ENCODE data around the gene SLC6A3.

Gene SLC6A3

DNA sequence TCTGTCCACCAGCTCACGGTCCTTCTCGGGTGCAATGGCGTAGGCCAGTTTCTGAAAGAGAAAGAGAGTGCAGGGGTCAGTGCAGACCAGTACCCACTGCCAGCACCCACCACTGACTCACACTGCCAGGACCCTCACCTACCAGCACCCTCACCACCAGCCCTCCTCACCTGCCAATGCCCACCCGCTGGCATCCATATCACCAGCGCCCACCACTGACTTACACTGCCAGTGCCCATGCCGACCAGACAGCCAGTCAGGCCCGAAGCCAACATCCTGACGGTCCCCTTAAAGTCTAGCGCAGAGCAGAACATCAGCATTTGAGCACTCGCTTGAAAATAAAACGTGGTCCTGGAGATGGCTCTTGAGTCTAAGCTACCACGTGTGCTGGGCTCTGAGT lies 44.3 kb downstream of the SLC6A3 start:
- H3K9me3 ChIP-seq (ENCODE audit: control insufficient read depth, insufficient read depth, low read depth, low read length), result no peaks in the 10 kb centered on the region
- peaks cover 9% of the 10 kb centered on the region; the same call in 1 of the 2 replicates for H3K27me3 ChIP-seq (ENCODE audit: control insufficient read depth, insufficient read depth, low read length)
- no peak overlapping the region for H3K4me3 ChIP-seq (ENCODE audit: low read depth, low read length)
- H3K9ac ChIP-seq (ENCODE audit: low read length), result no peak overlapping the region
- H3K4me1 ChIP-seq (ENCODE audit: control insufficient read depth, insufficient read depth, low read length), result no peaks in the 10 kb centered on the region
- no peak overlapping the region for H3K27ac ChIP-seq (ENCODE audit: low read depth, low read length)
- no peaks in the 10 kb centered on the region for H3K36me3 ChIP-seq (ENCODE audit: control insufficient read depth, insufficient read depth, low read length)

DNA sequence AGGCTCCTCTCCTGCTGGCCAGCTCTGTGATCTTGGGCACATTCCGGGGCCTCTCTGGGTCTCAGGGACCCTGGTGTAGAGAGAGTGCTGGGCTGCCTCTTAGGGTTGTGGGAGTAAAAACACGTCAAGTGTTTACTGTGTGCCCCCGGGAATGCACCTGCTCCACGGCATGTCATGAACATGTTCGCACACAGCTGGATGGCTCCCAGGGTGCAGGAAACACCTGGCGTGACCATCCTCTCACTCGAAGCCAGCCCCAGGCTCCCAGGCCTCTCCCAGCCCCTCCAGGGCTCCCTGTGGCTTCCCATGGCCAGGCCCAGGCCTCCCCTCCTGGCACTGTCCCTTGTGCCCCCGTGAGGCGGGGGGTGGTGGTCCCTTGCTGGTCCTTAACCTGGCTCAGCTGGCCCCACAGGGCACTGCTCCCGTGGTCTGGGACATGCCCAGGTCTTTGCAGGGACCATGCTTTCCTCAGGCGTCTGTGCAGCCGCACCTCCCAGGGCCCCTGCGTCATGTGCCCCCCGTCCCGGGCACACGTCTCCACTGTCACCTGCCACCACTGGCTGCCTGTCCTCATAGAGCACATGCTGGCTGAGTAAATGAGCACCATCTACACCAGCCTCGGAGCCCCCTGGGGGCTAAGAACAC lies 44.9 kb downstream of the SLC6A3 start:
- H3K4me3 ChIP-seq (ENCODE audit: low read depth, low read length), result no peak overlapping the region
- no peak overlapping the region for H3K9ac ChIP-seq (ENCODE audit: low read length)
- H3K27me3 ChIP-seq (ENCODE audit: control insufficient read depth, insufficient read depth, low read length), result peaks cover 10% of the 10 kb centered on the region; the same call in 1 of the 2 replicates
- H3K4me1 ChIP-seq (ENCODE audit: control insufficient read depth, insufficient read depth, low read length), result no peaks in the 10 kb centered on the region
- no peaks in the 10 kb centered on the region for H3K9me3 ChIP-seq (ENCODE audit: control insufficient read depth, insufficient read depth, low read depth, low read length)
- H3K27ac ChIP-seq (ENCODE audit: low read depth, low read length), result no peak overlapping the region
- H3K36me3 ChIP-seq (ENCODE audit: control insufficient read depth, insufficient read depth, low read length), result no peaks in the 10 kb centered on the region

DNA sequence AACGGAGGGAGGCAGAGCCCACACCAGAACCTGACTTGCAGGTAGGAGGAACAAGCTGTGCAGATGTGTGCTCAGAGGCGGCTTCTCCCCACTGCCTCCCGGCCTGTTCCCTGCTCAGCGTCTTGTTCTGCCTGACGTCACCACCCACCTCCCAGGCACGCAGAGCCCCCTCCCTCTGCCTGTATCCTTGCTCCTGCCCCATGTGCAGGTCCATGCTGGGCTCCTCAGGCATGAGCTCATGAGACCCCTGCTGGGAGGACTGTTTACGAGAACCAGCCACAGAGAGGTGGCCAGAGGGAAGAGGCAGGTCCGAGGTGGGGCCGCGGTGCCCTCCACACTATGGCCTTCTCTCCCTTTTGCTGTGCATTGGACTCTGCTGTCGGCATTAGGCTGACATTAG lies 45.5 kb downstream of the SLC6A3 start:
- H3K9me3 ChIP-seq (ENCODE audit: control insufficient read depth, insufficient read depth, low read depth, low read length), result no peaks in the 10 kb centered on the region

DNA sequence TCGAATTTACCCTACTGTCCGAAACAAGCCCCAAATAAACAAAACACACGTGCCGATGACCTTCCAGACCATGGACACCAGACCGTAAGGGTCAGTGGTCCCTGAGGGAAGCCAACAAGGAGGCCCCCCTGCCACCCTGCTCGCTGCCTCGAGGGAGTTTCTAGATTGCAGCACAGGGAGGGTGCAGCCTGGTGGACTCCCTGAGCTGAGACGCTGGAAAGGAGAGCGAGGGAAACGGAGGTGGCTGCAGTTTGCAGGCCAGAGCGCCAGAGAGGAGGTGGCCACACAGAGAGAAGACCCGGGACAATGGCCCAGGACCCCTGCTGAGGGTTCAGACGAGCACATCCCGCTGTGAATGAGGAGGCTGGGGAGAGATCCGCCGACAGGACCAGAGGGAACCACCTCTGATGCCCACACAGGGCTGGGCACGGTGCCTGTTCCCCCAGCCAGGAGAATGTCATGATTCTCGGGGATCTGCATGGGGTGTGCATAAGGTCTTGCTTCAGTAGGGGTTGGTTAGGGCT lies 48.9 kb downstream of the SLC6A3 start:
- H3K27me3 ChIP-seq (ENCODE audit: control insufficient read depth, insufficient read depth, low read length), result peaks cover 34% of the 10 kb centered on the region; the same call in 1 of the 2 replicates
- no peak overlapping the region for H3K4me3 ChIP-seq (ENCODE audit: low read depth, low read length)
- H3K9me3 ChIP-seq (ENCODE audit: control insufficient read depth, insufficient read depth, low read depth, low read length), result no peaks in the 10 kb centered on the region
- H3K27ac ChIP-seq (ENCODE audit: low read depth, low read length), result no peak overlapping the region
- no peak overlapping the region for H3K9ac ChIP-seq (ENCODE audit: low read length)
- no peaks in the 10 kb centered on the region for H3K4me1 ChIP-seq (ENCODE audit: control insufficient read depth, insufficient read depth, low read length)
- H3K36me3 ChIP-seq (ENCODE audit: control insufficient read depth, insufficient read depth, low read length), result no peaks in the 10 kb centered on the region

More for the DNA sequence above, 45.5 kb downstream of the SLC6A3 start:
- H3K4me1 ChIP-seq (ENCODE audit: control insufficient read depth, insufficient read depth, low read length), result no peaks in the 10 kb centered on the region
- H3K4me3 ChIP-seq (ENCODE audit: low read depth, low read length), result no peak overlapping the region
- no peaks in the 10 kb centered on the region for H3K36me3 ChIP-seq (ENCODE audit: control insufficient read depth, insufficient read depth, low read length)
- no peak overlapping the region for H3K27ac ChIP-seq (ENCODE audit: low read depth, low read length)
- peaks cover 15% of the 10 kb centered on the region; the same call in 1 of the 2 replicates for H3K27me3 ChIP-seq (ENCODE audit: control insufficient read depth, insufficient read depth, low read length)
- H3K9ac ChIP-seq (ENCODE audit: low read length), result no peak overlapping the region

DNA sequence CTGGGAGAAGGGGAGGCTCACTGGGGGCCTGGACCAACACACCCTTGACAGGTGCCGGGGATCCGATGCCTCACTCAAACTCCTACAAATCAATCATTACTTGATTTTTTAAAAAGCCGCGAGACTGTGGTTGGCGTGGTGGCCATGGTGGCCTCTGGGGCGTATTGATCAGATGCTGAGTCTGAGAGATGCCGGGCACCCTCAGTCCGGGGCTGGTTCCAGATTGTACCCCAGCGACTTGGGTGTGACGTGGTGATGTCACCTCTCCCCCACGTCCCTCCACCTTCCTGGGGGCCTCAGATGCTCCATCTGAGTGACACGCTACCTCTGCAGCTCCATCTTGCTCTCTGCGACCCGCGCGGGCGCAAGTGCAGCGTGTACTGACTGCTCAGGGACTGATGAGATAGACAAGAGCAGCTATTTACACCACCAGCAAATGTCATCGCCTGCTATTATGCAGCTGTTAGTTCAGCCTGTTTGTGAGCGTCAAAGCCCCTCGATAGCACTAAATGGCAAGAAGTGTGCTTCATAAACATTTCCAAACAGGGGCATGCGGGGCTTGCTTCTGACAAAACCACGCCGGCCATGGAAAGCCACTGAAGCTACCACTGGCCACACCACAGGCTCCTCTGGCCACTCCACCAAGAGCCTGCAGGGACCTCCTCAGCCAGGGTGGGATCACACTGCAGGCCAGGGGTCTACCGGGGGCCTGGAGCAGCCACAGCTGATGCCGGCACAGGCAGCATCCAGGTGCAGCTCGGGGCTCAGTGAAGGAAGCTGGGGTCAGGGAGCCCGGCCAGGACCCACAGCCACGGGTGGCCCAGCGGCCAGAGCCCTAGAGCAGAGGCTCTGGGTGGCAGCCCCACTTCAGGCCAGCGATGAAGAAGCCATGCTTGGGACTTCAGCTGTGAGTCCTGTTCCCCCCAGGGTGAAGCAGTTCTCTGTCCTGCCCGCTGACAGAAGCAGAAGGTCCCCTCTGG lies 50.1 kb downstream of the SLC6A3 start:
- Histone ChIP-seq H3K9ac (ENCODE audit: low read length) (no peak overlapping the region), H3K27me3 (ENCODE audit: control insufficient read depth, insufficient read depth, low read length) (peaks cover 45% of the 10 kb centered on the region; the same call in 1 of the 2 replicates), H3K4me1 (ENCODE audit: control insufficient read depth, insufficient read depth, low read length) (no peaks in the 10 kb centered on the region), H3K27ac (ENCODE audit: low read depth, low read length) (no peak overlapping the region), H3K4me3 (ENCODE audit: low read depth, low read length) (no peak overlapping the region), H3K9me3 (ENCODE audit: control insufficient read depth, insufficient read depth, low read depth, low read length) (no peaks in the 10 kb centered on the region), H3K36me3 (ENCODE audit: control insufficient read depth, insufficient read depth, low read length) (no peaks in the 10 kb centered on the region)

DNA sequence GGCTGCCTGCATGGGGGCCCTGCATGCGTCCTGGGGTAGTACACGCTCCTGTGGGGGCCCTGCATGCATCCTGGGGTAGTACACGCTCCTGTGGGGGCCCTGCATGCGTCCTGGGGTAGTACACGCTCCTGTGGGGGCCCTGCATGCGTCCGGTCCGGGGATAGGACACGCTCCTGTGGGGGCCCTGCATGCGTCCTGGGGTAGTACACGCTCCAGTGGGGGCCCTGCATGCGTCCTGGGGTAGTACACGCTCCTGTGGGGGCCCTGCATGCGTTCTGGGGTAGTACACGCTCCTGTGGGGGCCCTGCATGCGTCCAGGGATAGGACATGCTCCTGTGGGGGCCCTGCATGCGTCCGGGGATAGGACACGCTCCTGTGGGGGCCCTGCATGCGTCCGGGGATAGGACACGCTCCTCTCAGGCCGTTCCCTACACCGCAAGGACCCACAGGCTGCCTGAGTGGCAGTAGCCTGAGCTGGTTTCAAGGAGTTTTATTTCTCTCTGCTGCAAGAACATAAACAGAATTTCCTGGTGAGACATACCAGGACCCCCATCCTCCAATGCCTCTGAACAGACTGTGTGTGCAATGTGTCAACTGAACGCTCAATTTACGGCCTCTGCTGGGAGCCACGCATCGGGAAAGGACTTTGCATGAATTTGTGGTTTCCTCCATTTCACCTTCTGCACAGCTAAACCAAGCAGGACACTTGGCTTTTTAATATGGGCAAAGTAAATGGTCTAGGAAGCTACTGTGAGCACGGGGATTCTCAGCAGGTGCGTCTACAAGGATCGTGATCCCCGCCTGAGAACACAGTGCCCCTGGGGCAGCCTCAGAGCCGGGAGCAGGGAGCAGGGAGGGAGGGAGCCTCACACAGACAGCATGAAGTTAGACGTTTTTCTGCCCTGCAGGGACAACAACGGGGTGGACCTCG lies 51.4 kb downstream of the SLC6A3 start:
- Histone ChIP-seq H3K9me3 (ENCODE audit: control insufficient read depth, insufficient read depth, low read depth, low read length) (no peaks in the 10 kb centered on the region), H3K36me3 (ENCODE audit: control insufficient read depth, insufficient read depth, low read length) (no peaks in the 10 kb centered on the region), H3K4me3 (ENCODE audit: low read depth, low read length) (no peak overlapping the region), H3K27ac (ENCODE audit: low read depth, low read length) (no peak overlapping the region), H3K9ac (ENCODE audit: low read length) (no peak overlapping the region), H3K27me3 (ENCODE audit: control insufficient read depth, insufficient read depth, low read length) (peaks cover 58% of the 10 kb centered on the region; the same call in 1 of the 2 replicates), H3K4me1 (ENCODE audit: control insufficient read depth, insufficient read depth, low read length) (no peaks in the 10 kb centered on the region)

DNA sequence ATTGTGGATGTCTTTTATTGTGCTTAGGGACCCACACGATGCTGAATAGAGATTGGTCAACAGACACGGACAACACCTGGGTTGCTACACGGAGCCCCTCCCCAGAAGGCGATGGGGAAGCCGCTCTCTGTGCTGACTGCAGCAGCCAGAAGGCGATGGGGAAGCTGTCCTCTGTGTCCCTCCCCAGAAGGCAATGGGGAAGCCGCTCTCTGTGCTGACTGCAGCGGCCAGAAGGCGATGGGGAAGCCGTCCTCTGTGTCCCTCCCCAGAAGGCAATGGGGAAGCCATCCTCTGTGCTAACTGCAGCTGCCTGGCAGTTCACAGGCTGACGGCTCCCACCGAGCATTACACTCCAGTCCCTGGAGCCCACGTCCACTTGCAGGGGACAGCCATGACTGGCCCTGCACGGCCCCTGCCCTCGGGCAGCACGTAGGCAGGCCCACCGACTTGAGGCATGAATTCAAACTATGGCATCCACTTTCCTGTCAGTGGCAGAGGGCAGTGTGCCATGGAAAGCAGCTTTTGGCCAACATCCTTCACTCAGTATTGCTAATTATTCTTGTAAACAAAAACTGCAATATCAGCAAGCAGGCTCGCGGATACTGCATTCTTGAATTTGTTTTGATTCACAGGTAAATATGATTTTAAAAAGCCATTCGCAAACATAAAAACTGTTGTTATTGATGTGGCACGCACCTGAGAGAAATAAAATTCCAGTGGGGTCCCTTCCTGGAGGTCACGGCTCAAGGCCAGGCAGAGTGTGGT lies 52.3 kb downstream of the SLC6A3 start:
- Histone ChIP-seq H3K36me3 (ENCODE audit: control insufficient read depth, insufficient read depth, low read length) (no peaks in the 10 kb centered on the region), H3K9me3 (ENCODE audit: control insufficient read depth, insufficient read depth, low read depth, low read length) (no peaks in the 10 kb centered on the region), H3K27me3 (ENCODE audit: control insufficient read depth, insufficient read depth, low read length) (peaks cover 67% of the 10 kb centered on the region), H3K4me3 (ENCODE audit: low read depth, low read length) (no peak overlapping the region), H3K27ac (ENCODE audit: low read depth, low read length) (no peak overlapping the region), H3K9ac (ENCODE audit: low read length) (no peak overlapping the region), H3K4me1 (ENCODE audit: control insufficient read depth, insufficient read depth, low read length) (no peaks in the 10 kb centered on the region)

DNA sequence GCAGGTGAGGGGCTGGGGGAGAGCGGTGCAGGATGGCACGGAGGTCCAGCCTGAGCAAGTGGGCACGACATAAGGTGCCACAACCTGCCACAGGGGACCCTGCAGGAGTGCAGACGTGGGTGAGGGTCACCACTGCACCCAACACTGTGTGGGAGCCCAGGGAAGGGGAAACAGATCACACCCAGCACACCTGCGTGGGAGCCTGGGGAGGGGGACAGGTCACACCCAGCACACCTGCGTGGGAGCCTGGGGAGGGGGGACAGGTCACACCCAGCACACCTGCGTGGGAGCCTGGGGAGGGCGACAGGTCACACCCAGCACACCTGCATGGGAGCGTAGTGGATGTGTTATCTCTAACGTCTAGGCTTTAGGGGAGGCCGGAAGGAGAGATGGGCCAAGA lies 53.0 kb downstream of the SLC6A3 start:
- H3K4me1 ChIP-seq (ENCODE audit: control insufficient read depth, insufficient read depth, low read length), result no peaks in the 10 kb centered on the region
- H3K9ac ChIP-seq (ENCODE audit: low read length), result no peak overlapping the region
- no peak overlapping the region for H3K4me3 ChIP-seq (ENCODE audit: low read depth, low read length)
- no peaks in the 10 kb centered on the region for H3K9me3 ChIP-seq (ENCODE audit: control insufficient read depth, insufficient read depth, low read depth, low read length)
- no peaks in the 10 kb centered on the region for H3K36me3 ChIP-seq (ENCODE audit: control insufficient read depth, insufficient read depth, low read length)
- peaks cover 70% of the 10 kb centered on the region for H3K27me3 ChIP-seq (ENCODE audit: control insufficient read depth, insufficient read depth, low read length)
- no peak overlapping the region for H3K27ac ChIP-seq (ENCODE audit: low read depth, low read length)

DNA sequence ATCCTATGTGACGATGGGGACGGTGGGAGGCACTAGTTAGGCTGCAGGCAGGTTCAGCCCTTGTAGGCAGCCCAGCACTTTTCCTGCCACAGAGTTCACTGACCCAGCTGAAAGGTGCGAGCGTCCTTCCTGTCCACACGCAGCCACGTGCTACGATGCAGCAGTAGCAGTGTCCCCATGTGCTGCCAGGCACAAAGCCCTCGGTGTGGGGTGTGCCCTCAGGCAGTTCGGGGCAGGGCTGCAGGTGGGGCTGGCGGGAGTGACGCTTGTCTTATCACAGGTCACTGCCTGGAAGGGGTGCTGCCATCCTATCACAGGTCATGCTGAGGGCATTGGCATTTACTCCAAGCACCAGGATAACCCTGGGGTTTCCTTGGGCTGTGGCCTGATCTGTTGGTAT lies 53.5 kb downstream of the SLC6A3 start:
- Histone ChIP-seq H3K4me1 (ENCODE audit: control insufficient read depth, insufficient read depth, low read length) (peaks cover under 1% of the 10 kb centered on the region; the same call in 1 of the 2 replicates), H3K36me3 (ENCODE audit: control insufficient read depth, insufficient read depth, low read length) (no peaks in the 10 kb centered on the region), H3K27me3 (ENCODE audit: control insufficient read depth, insufficient read depth, low read length) (peaks cover 76% of the 10 kb centered on the region), H3K27ac (ENCODE audit: low read depth, low read length) (no peak overlapping the region), H3K9ac (ENCODE audit: low read length) (no peak overlapping the region), H3K9me3 (ENCODE audit: control insufficient read depth, insufficient read depth, low read depth, low read length) (no peaks in the 10 kb centered on the region), H3K4me3 (ENCODE audit: low read depth, low read length) (no peak overlapping the region)
